ENCODE results near the gene ELOVL2.

Gene ELOVL2

GRCh38 chr6:11056871-11057270 lies 12.8 kb upstream of the ELOVL2 start:
- DNase-seq (ENCODE audit: low read depth in 2 of 2): no peak

GRCh38 chr6:11055127-11055627 lies 11.1 kb upstream of the ELOVL2 start:
- no peak for DNase-seq (ENCODE audit: low read depth in 2 of 2)

GRCh38 chr6:11054722-11055121 lies 10.6 kb upstream of the ELOVL2 start:
- DNase-seq (ENCODE audit: low read depth in 2 of 2): no peak

GRCh38 chr6:11053307-11053706 lies 9.2 kb upstream of the ELOVL2 start:
- DNase-seq (ENCODE audit: low read depth in 2 of 2): no peak

- DNase-seq (ENCODE audit: low read depth in 2 of 2): no peak
These were observed 6.6 kb upstream of the ELOVL2 start for GRCh38 chr6:11050731-11051130.

- DNase-seq (ENCODE audit: low read depth in 2 of 2): no peak
These were observed 635 bp upstream of the ELOVL2 start for GRCh38 chr6:11044712-11045167.

GRCh38 chr6:11043378-11043960 lies 636 bp downstream of the ELOVL2 start:
- no peak for DNase-seq (ENCODE audit: low read depth in 2 of 2)

- no peak for DNase-seq (ENCODE audit: low read depth in 2 of 2)
These were observed 1.2 kb downstream of the ELOVL2 start for GRCh38 chr6:11042750-11043377.

- DNase-seq (ENCODE audit: low read depth in 2 of 2): no peak
These were observed 1.9 kb downstream of the ELOVL2 start for GRCh38 chr6:11042025-11042749.

- DNase-seq (ENCODE audit: low read depth in 2 of 2): no peak
These were observed 4.0 kb downstream of the ELOVL2 start for GRCh38 chr6:11040134-11040533.

- no peak for DNase-seq (ENCODE audit: low read depth in 2 of 2)
These were observed 5.1 kb downstream of the ELOVL2 start for GRCh38 chr6:11039040-11039439.

GRCh38 chr6:11036977-11037430 lies 7.1 kb downstream of the ELOVL2 start:
- DNase-seq (ENCODE audit: low read depth in 2 of 2): no peak

- no peak for DNase-seq (ENCODE audit: low read depth in 2 of 2)
These were observed 7.8 kb downstream of the ELOVL2 start for GRCh38 chr6:11036351-11036740.

- DNase-seq (ENCODE audit: low read depth in 2 of 2): no peak
These were observed 8.3 kb downstream of the ELOVL2 start for GRCh38 chr6:11035616-11036350.

GRCh38 chr6:11033825-11034224 lies 10.3 kb downstream of the ELOVL2 start:
- peak; percentile 71 to 73 for DNase-seq (ENCODE audit: low read depth in 2 of 2)

- DNase-seq (ENCODE audit: low read depth in 2 of 2): no peak
These were observed 13.2 kb downstream of the ELOVL2 start for GRCh38 chr6:11030904-11031303.

GRCh38 chr6:11028959-11029358 lies 15.1 kb downstream of the ELOVL2 start:
- no peak for DNase-seq (ENCODE audit: low read depth in 2 of 2)

GRCh38 chr6:11027565-11028110 lies 16.5 kb downstream of the ELOVL2 start:
- no peak for DNase-seq (ENCODE audit: low read depth in 2 of 2)

- DNase-seq (ENCODE audit: low read depth in 2 of 2): no peak
These were observed 18.0 kb downstream of the ELOVL2 start for GRCh38 chr6:11025921-11026635.

- no peak for DNase-seq (ENCODE audit: low read depth in 2 of 2)
These were observed 19.0 kb downstream of the ELOVL2 start for GRCh38 chr6:11025130-11025529.

- DNase-seq (ENCODE audit: low read depth in 2 of 2): peak in 1 of 2 experiments; percentile 39
These were observed 21.1 kb downstream of the ELOVL2 start for GRCh38 chr6:11023032-11023431.
